SK-N-SH (cell line): ENCODE results near the gene OTOA. TPM values are rescaled to one million over a fixed set of nuclear protein-coding genes. Genes with fewer than 3 reads are reported as not detected.
"Not testable (repeated sequence)": the region's sequence is repeated elsewhere in the genome, so short reads cannot be mapped to it uniquely, and the experiment has no call there.

Experiments used
- CTCF ChIA-PET: fragments of 300-600, 350-600 bp; formaldehyde crosslinking; extraction: SDS; loops from one replicate; lab custom pipeline; 2021; lab: Yijun Ruan, JAX
- POLR2A ChIA-PET: fragments of 350-600 bp; sonication (Branson Sonifier 250); formaldehyde crosslinking; extraction: SDS; loops from one replicate; lab custom pipeline; 2020; ENCODE audit warnings: antibody characterized with exemption, inconsistent platforms; lab: Yijun Ruan, JAX
- DNase-seq: peaks from one replicate; pipeline ENCODE4 v3.0.0; 2012
- H2AFZ ChIP-seq: fragments of 200-600 bp; sonication (generic); 2 replicates; pipeline ENCODE4 v1.8.1; 2016; ENCODE audit warnings: antibody characterized with exemption, mild to moderate bottlenecking, low read depth
- H3F3A ChIP-seq: fragments of 200-600 bp; sonication (generic); replicated peaks from 2 replicates; pipeline ENCODE3; 2016; ENCODE audit warnings: antibody characterized with exemption, mild to moderate bottlenecking; ENCODE audit not compliant: insufficient read depth
- H3K27ac ChIP-seq, 2 experiments: fragments of 200-500 bp in 1 of 2; fragments of 200-600 bp in 1 of 2; sonication (Bioruptor generic) in 1 of 2; sonication (generic), shearing (Covaris generic) in 1 of 2; 2 replicates each; pipeline versions ENCODE4 v1.5.1 to v1.6.1; 2014 to 2016; ENCODE audit warnings: low read depth in 2 of 2, inconsistent platforms in 1 of 2, low read length in 1 of 2, mild to moderate bottlenecking in 1 of 2, mixed read lengths in 1 of 2
- H3K27me3 ChIP-seq: fragments of 200-600 bp; sonication (generic), shearing (Covaris generic); 2 replicates; pipeline ENCODE4 v1.6.1; 2016; ENCODE audit warnings: mixed run types; ENCODE audit not compliant: insufficient read depth
- H3K36me3 ChIP-seq, 2 experiments: fragments of 200-500 bp in 1 of 2; fragments of 200-600 bp in 1 of 2; sonication (Bioruptor generic) in 1 of 2; sonication (generic) in 1 of 2; replicated peaks in 1 of 2; 2 replicates each; pipeline versions ENCODE3 to v1.5.1; 2014 to 2016; ENCODE audit warnings: low read length in 1 of 2, mild to moderate bottlenecking in 1 of 2; ENCODE audit not compliant: insufficient read depth in 2 of 2, control insufficient read depth in 1 of 2
- H3K4me1 ChIP-seq, 2 experiments: fragments of 200-500 bp in 1 of 2; fragments of 200-600 bp in 1 of 2; sonication (Bioruptor generic) in 1 of 2; sonication (generic), shearing (Covaris generic) in 1 of 2; 2 replicates each; pipeline versions ENCODE4 v1.5.1 to v1.6.1; 2014 to 2016; ENCODE audit warnings: low read depth in 1 of 2, low read length in 1 of 2, mixed run types in 1 of 2; ENCODE audit not compliant: insufficient read depth in 2 of 2, control insufficient read depth in 1 of 2
- H3K4me2 ChIP-seq: fragments of 200-600 bp; sonication (generic), shearing (Covaris generic); 2 replicates; pipeline ENCODE4 v1.6.1; 2017; ENCODE audit warnings: mixed run types
- H3K4me3 ChIP-seq, 2 experiments: fragments of 200-500 bp in 1 of 2; fragments of 200-600 bp in 1 of 2; sonication (Bioruptor generic) in 1 of 2; sonication (generic), shearing (Covaris generic) in 1 of 2; 2 replicates each; pipeline versions ENCODE4 v1.5.1 to v1.8.1; 2014 to 2016; ENCODE audit warnings: low read depth in 2 of 2, inconsistent platforms in 1 of 2, low read length in 1 of 2, mild to moderate bottlenecking in 1 of 2, mixed read lengths in 1 of 2, moderate library complexity in 1 of 2
- H3K79me2 ChIP-seq: fragments of 200-600 bp; sonication (generic); 2 replicates; pipeline ENCODE4 v1.8.1; 2017; ENCODE audit warnings: mild to moderate bottlenecking; ENCODE audit not compliant: insufficient read depth
- H3K9ac ChIP-seq: fragments of 200-600 bp; sonication (generic); 2 replicates; pipeline ENCODE4 v1.6.1; 2017; ENCODE audit warnings: mixed run types
- H3K9me2 ChIP-seq: fragments of 200-600 bp; sonication (generic); 2 replicates; pipeline ENCODE4 v1.6.1; 2017; ENCODE audit warnings: mixed run types
- H3K9me3 ChIP-seq: fragments of 200-600 bp; sonication (generic); 2 replicates; pipeline ENCODE4 v1.6.1; 2017; ENCODE audit warnings: mixed run types, mild to moderate bottlenecking, moderate library complexity
- H4K20me1 ChIP-seq: fragments of 200-600 bp; sonication (generic); 2 replicates; pipeline ENCODE4 v1.6.1; 2017; ENCODE audit warnings: mild to moderate bottlenecking, mixed run types; ENCODE audit not compliant: insufficient read depth
- ELF1 ChIP-seq: IDR thresholded peaks from 2 replicates; pipeline ENCODE4 v1.4.0; 2012
- EP300 ChIP-seq, 2 experiments: IDR thresholded peaks; 2 replicates each; pipeline versions ENCODE4 v1.4.0 to v1.6.1; 2012; ENCODE audit warnings: borderline replicate concordance in 1 of 2, low read depth in 1 of 2, low read length in 1 of 2
- EZH2phosphoT487 ChIP-seq: fragments of 200-600 bp; sonication (generic); IDR thresholded peaks from 2 replicates; pipeline ENCODE4 v1.6.1; 2017; ENCODE audit warnings: low read depth, mixed run types, mild to moderate bottlenecking, antibody characterized with exemption, moderate library complexity, borderline replicate concordance
- IRF3 ChIP-seq: fragments of 150-350 bp; IDR thresholded peaks from 2 replicates; pipeline ENCODE4 v1.6.1; 2016; ENCODE audit warnings: mild to moderate bottlenecking, low read depth, low read length
- JUND ChIP-seq: IDR thresholded peaks from 2 replicates; pipeline ENCODE4 v1.4.0; 2012
- MAX ChIP-seq: IDR thresholded peaks from 2 replicates; pipeline ENCODE4 v1.4.0; 2012; ENCODE audit warnings: low read depth
- MXI1 ChIP-seq: IDR thresholded peaks from 2 replicates; pipeline ENCODE4 v1.6.1; 2012; ENCODE audit warnings: mild to moderate bottlenecking, low read depth, low read length, improper control_type of control experiment
- NRF1 ChIP-seq: IDR thresholded peaks from 2 replicates; pipeline ENCODE4 v1.6.1; 2012; ENCODE audit warnings: low read depth, mild to moderate bottlenecking, low read length
- POLR2AphosphoS5 ChIP-seq: IDR thresholded peaks from 2 replicates; pipeline ENCODE4 v1.6.1; 2012; ENCODE audit warnings: low read depth, low read length
- REST ChIP-seq: IDR thresholded peaks from 2 replicates; pipeline ENCODE4 v1.6.1; 2012; ENCODE audit warnings: mild to moderate bottlenecking, low read depth, low read length, moderate library complexity
- SIN3A ChIP-seq: IDR thresholded peaks from 2 replicates; pipeline ENCODE4 v1.6.1; 2012; ENCODE audit warnings: low read depth, mild to moderate bottlenecking, low read length, moderate library complexity, borderline replicate concordance
- TEAD4 ChIP-seq: IDR thresholded peaks from 2 replicates; pipeline ENCODE4 v1.4.0; 2012; ENCODE audit warnings: mild to moderate bottlenecking, borderline replicate concordance; ENCODE audit not compliant: insufficient read depth
- USF2 ChIP-seq: fragments of 150-350 bp; IDR thresholded peaks from 2 replicates; pipeline ENCODE4 v1.6.1; 2017; ENCODE audit warnings: antibody characterized with exemption, low read length, low read depth, borderline replicate concordance
- YY1 ChIP-seq: IDR thresholded peaks from 2 replicates; pipeline ENCODE4 v1.4.0; 2012; ENCODE audit warnings: low read depth, mild to moderate bottlenecking
- WGBS: methylation state at CpG from one replicate; pipeline ENCODE4 v1.1.6; 2017; ENCODE audit warnings: low lambda C conversion rate; 5-methylcytosine and 5-hydroxymethylcytosine counted together
- polyA plus RNA-seq, 3 experiments: library from polyadenylated mRNA; depleted of rRNA; stranded (reverse); fragments of >200 nt; gene quantifications; 2 replicates each; pipeline ENCODE4 v1.2.3, GENCODE V29; 2012

Gene OTOA
- polyA plus RNA-seq, 1 of the 3 experiments (the other 2 are of a cell fraction): 0.02 TPM

GRCh38 chr16:21647562-21648164 lies 16.1 kb upstream of the OTOA start:
- TF ChIP-seq MXI1 (no peak), REST (no peak), IRF3 (no peak), ELF1 (no peak), NRF1 (no peak), POLR2AphosphoS5 (no peak), EP300 (IDR thresholded peaks at IDR 0.05; ENCODE audit: borderline replicate concordance in 1 of 2, low read depth in 1 of 2, low read length in 1 of 2) (no peak), USF2 (no peak), JUND (no peak), EZH2phosphoT487 (no peak), TEAD4 (no peak), SIN3A (no peak), YY1 (no peak), MAX (no peak)
- no peak overlapping the region for H3K4me3 ChIP-seq
- no peak for DNase-seq
- H3K4me1 ChIP-seq: peaks cover 0 to 5% of the 10 kb centered on the region in 2 experiments; a peak in 3 of 4 replicates
- H3K9me3 ChIP-seq: no peaks in the 10 kb centered on the region
- H2AFZ ChIP-seq: no peak overlapping the region
- peaks cover 6% of the 10 kb centered on the region for H3F3A ChIP-seq
- H3K79me2 ChIP-seq: peaks cover 67% of the 10 kb centered on the region
- POLR2A ChIA-PET: no interaction called here
- H3K9me2 ChIP-seq: no peaks in the 10 kb centered on the region
- H3K27me3 ChIP-seq: no peaks in the 10 kb centered on the region
- WGBS: 95% methylated on average over 9 of the region's 9 CpGs
- H3K9ac ChIP-seq: no peak overlapping the region
- CTCF ChIA-PET: interaction anchor here (1.1 to 2.3 kb wide), 2 partner anchors 10 to 61 kb away, joined by 4 to 20 read pairs; no protein-coding TSS in a partner anchor
- no peaks in the 10 kb centered on the region for H4K20me1 ChIP-seq
- H3K36me3 ChIP-seq: peaks cover 0 to 8% of the 10 kb centered on the region in 2 experiments
- H3K27ac ChIP-seq: no peak overlapping the region
- H3K4me2 ChIP-seq: no peak overlapping the region

- peaks cover 47% of the 10 kb centered on the region for H3K79me2 ChIP-seq
- H3K4me1 ChIP-seq, H3K9me3 ChIP-seq, H3K9ac ChIP-seq, DNase-seq, H3F3A ChIP-seq, H3K27ac ChIP-seq, H3K4me3 ChIP-seq, H2AFZ ChIP-seq, H3K27me3 ChIP-seq, POLR2A ChIA-PET, H3K9me2 ChIP-seq, H4K20me1 ChIP-seq, H3K36me3 ChIP-seq, H3K4me2 ChIP-seq: not testable (repeated sequence)
- CTCF ChIA-PET: interaction anchor here (0.6 to 3.9 kb wide), 4 partner anchors 7 to 67 kb away, joined by 3 to 20 read pairs (median 10); no protein-coding TSS in a partner anchor
- WGBS: 97% methylated on average over 11 of the region's 12 CpGs
Measured at GRCh38 chr16:21649826-21650406, 13.9 kb upstream of the OTOA start.
